SK-N-SH (cell line): ENCODE results near the gene WDFY2. TPM values are rescaled to one million over a fixed set of nuclear protein-coding genes. Genes with fewer than 3 reads are reported as not detected.

ENCODE experiments used
- CTCF ChIA-PET: fragments of 300-600, 350-600 bp; formaldehyde crosslinking; extraction: SDS; loops from one replicate; lab custom pipeline; 2021; lab: Yijun Ruan, JAX
- POLR2A ChIA-PET: fragments of 350-600 bp; sonication (Branson Sonifier 250); formaldehyde crosslinking; extraction: SDS; loops from one replicate; lab custom pipeline; 2020; ENCODE audit warnings: antibody characterized with exemption, inconsistent platforms; lab: Yijun Ruan, JAX
- DNase-seq: peaks from one replicate; pipeline ENCODE4 v3.0.0; 2012
- H2AFZ ChIP-seq: fragments of 200-600 bp; sonication (generic); 2 replicates; pipeline ENCODE4 v1.8.1; 2016; ENCODE audit warnings: antibody characterized with exemption, mild to moderate bottlenecking, low read depth
- H3F3A ChIP-seq: fragments of 200-600 bp; sonication (generic); replicated peaks from 2 replicates; pipeline ENCODE3; 2016; ENCODE audit warnings: antibody characterized with exemption, mild to moderate bottlenecking; ENCODE audit not compliant: insufficient read depth
- H3K27ac ChIP-seq, 2 experiments: fragments of 200-500 bp in 1 of 2; fragments of 200-600 bp in 1 of 2; sonication (Bioruptor generic) in 1 of 2; sonication (generic), shearing (Covaris generic) in 1 of 2; 2 replicates each; pipeline versions ENCODE4 v1.5.1 to v1.6.1; 2014 to 2016; ENCODE audit warnings: low read depth in 2 of 2, inconsistent platforms in 1 of 2, low read length in 1 of 2, mild to moderate bottlenecking in 1 of 2, mixed read lengths in 1 of 2
- H3K27me3 ChIP-seq: fragments of 200-600 bp; sonication (generic), shearing (Covaris generic); 2 replicates; pipeline ENCODE4 v1.6.1; 2016; ENCODE audit warnings: mixed run types; ENCODE audit not compliant: insufficient read depth
- H3K36me3 ChIP-seq, 2 experiments: fragments of 200-500 bp in 1 of 2; fragments of 200-600 bp in 1 of 2; sonication (Bioruptor generic) in 1 of 2; sonication (generic) in 1 of 2; replicated peaks in 1 of 2; 2 replicates each; pipeline versions ENCODE3 to v1.5.1; 2014 to 2016; ENCODE audit warnings: low read length in 1 of 2, mild to moderate bottlenecking in 1 of 2; ENCODE audit not compliant: insufficient read depth in 2 of 2, control insufficient read depth in 1 of 2
- H3K4me1 ChIP-seq, 2 experiments: fragments of 200-500 bp in 1 of 2; fragments of 200-600 bp in 1 of 2; sonication (Bioruptor generic) in 1 of 2; sonication (generic), shearing (Covaris generic) in 1 of 2; 2 replicates each; pipeline versions ENCODE4 v1.5.1 to v1.6.1; 2014 to 2016; ENCODE audit warnings: low read depth in 1 of 2, low read length in 1 of 2, mixed run types in 1 of 2; ENCODE audit not compliant: insufficient read depth in 2 of 2, control insufficient read depth in 1 of 2
- H3K4me2 ChIP-seq: fragments of 200-600 bp; sonication (generic), shearing (Covaris generic); 2 replicates; pipeline ENCODE4 v1.6.1; 2017; ENCODE audit warnings: mixed run types
- H3K4me3 ChIP-seq, 2 experiments: fragments of 200-500 bp in 1 of 2; fragments of 200-600 bp in 1 of 2; sonication (Bioruptor generic) in 1 of 2; sonication (generic), shearing (Covaris generic) in 1 of 2; 2 replicates each; pipeline versions ENCODE4 v1.5.1 to v1.8.1; 2014 to 2016; ENCODE audit warnings: low read depth in 2 of 2, inconsistent platforms in 1 of 2, low read length in 1 of 2, mild to moderate bottlenecking in 1 of 2, mixed read lengths in 1 of 2, moderate library complexity in 1 of 2
- H3K79me2 ChIP-seq: fragments of 200-600 bp; sonication (generic); 2 replicates; pipeline ENCODE4 v1.8.1; 2017; ENCODE audit warnings: mild to moderate bottlenecking; ENCODE audit not compliant: insufficient read depth
- H3K9ac ChIP-seq: fragments of 200-600 bp; sonication (generic); 2 replicates; pipeline ENCODE4 v1.6.1; 2017; ENCODE audit warnings: mixed run types
- H3K9me2 ChIP-seq: fragments of 200-600 bp; sonication (generic); 2 replicates; pipeline ENCODE4 v1.6.1; 2017; ENCODE audit warnings: mixed run types
- H3K9me3 ChIP-seq: fragments of 200-600 bp; sonication (generic); 2 replicates; pipeline ENCODE4 v1.6.1; 2017; ENCODE audit warnings: mixed run types, mild to moderate bottlenecking, moderate library complexity
- H4K20me1 ChIP-seq: fragments of 200-600 bp; sonication (generic); 2 replicates; pipeline ENCODE4 v1.6.1; 2017; ENCODE audit warnings: mild to moderate bottlenecking, mixed run types; ENCODE audit not compliant: insufficient read depth
- CHD2 ChIP-seq: fragments of 150-350 bp; IDR thresholded peaks from 2 replicates; pipeline ENCODE4 v1.6.1; 2018; ENCODE audit warnings: low read length; ENCODE audit not compliant: partially characterized antibody
- ELF1 ChIP-seq: IDR thresholded peaks from 2 replicates; pipeline ENCODE4 v1.4.0; 2012
- EP300 ChIP-seq, 2 experiments: IDR thresholded peaks; 2 replicates each; pipeline versions ENCODE4 v1.4.0 to v1.6.1; 2012; ENCODE audit warnings: borderline replicate concordance in 1 of 2, low read depth in 1 of 2, low read length in 1 of 2
- FOXM1 ChIP-seq: IDR thresholded peaks from 2 replicates; pipeline ENCODE4 v1.4.0; 2012; ENCODE audit warnings: low read depth, mild to moderate bottlenecking
- GABPA ChIP-seq: IDR thresholded peaks from 2 replicates; pipeline ENCODE4 v1.4.0; 2012; ENCODE audit warnings: low read depth, mild to moderate bottlenecking
- IRF3 ChIP-seq: fragments of 150-350 bp; IDR thresholded peaks from 2 replicates; pipeline ENCODE4 v1.6.1; 2016; ENCODE audit warnings: mild to moderate bottlenecking, low read depth, low read length
- JUND ChIP-seq: IDR thresholded peaks from 2 replicates; pipeline ENCODE4 v1.4.0; 2012
- MAX ChIP-seq: IDR thresholded peaks from 2 replicates; pipeline ENCODE4 v1.4.0; 2012; ENCODE audit warnings: low read depth
- MEF2A ChIP-seq: IDR thresholded peaks from 2 replicates; pipeline ENCODE4 v1.4.0; 2012; ENCODE audit warnings: low read depth, borderline replicate concordance
- MXI1 ChIP-seq: IDR thresholded peaks from 2 replicates; pipeline ENCODE4 v1.6.1; 2012; ENCODE audit warnings: mild to moderate bottlenecking, low read depth, low read length, improper control_type of control experiment
- PBX3 ChIP-seq: IDR thresholded peaks from 2 replicates; pipeline ENCODE4; 2012
- POLR2AphosphoS5 ChIP-seq: IDR thresholded peaks from 2 replicates; pipeline ENCODE4 v1.6.1; 2012; ENCODE audit warnings: low read depth, low read length
- RAD21 ChIP-seq: IDR thresholded peaks from 2 replicates; pipeline ENCODE4 v1.6.1; 2012; ENCODE audit warnings: mild to moderate bottlenecking, low read length
- REST ChIP-seq: IDR thresholded peaks from 2 replicates; pipeline ENCODE4 v1.6.1; 2012; ENCODE audit warnings: mild to moderate bottlenecking, low read depth, low read length, moderate library complexity
- RXRA ChIP-seq: IDR thresholded peaks from 2 replicates; pipeline ENCODE4 v1.4.0; 2012; ENCODE audit warnings: low read depth, mild to moderate bottlenecking, borderline replicate concordance
- SIN3A ChIP-seq: IDR thresholded peaks from 2 replicates; pipeline ENCODE4 v1.6.1; 2012; ENCODE audit warnings: low read depth, mild to moderate bottlenecking, low read length, moderate library complexity, borderline replicate concordance
- TAF1 ChIP-seq: IDR thresholded peaks from 2 replicates; pipeline ENCODE4 v1.6.1; 2012; ENCODE audit warnings: low read depth, mild to moderate bottlenecking, low read length, moderate library complexity, borderline replicate concordance
- TEAD4 ChIP-seq: IDR thresholded peaks from 2 replicates; pipeline ENCODE4 v1.4.0; 2012; ENCODE audit warnings: mild to moderate bottlenecking, borderline replicate concordance; ENCODE audit not compliant: insufficient read depth
- USF2 ChIP-seq: fragments of 150-350 bp; IDR thresholded peaks from 2 replicates; pipeline ENCODE4 v1.6.1; 2017; ENCODE audit warnings: antibody characterized with exemption, low read length, low read depth, borderline replicate concordance
- WGBS: methylation state at CpG from one replicate; pipeline ENCODE4 v1.1.6; 2017; ENCODE audit warnings: low lambda C conversion rate; 5-methylcytosine and 5-hydroxymethylcytosine counted together
- polyA plus RNA-seq, 3 experiments: library from polyadenylated mRNA; depleted of rRNA; stranded (reverse); fragments of >200 nt; gene quantifications; 2 replicates each; pipeline ENCODE4 v1.2.3, GENCODE V29; 2012

The WDFY2 gene
- polyA plus RNA-seq, 1 of the 3 experiments (the other 2 are of a cell fraction): 4.1 TPM

- H3K9me2 ChIP-seq: no peaks in the 10 kb centered on the region
- H3K9ac ChIP-seq: no peak overlapping the region
- H3K36me3 ChIP-seq: no peaks in the 10 kb centered on the region
- no peak overlapping the region for H3K4me3 ChIP-seq
- no peak overlapping the region for H3K27ac ChIP-seq
- no peaks in the 10 kb centered on the region for H3F3A ChIP-seq
- no peak overlapping the region for H2AFZ ChIP-seq
- 82% methylated on average over 2 of the region's 2 CpGs for WGBS
- no peaks in the 10 kb centered on the region for H4K20me1 ChIP-seq
- H3K79me2 ChIP-seq: no peaks in the 10 kb centered on the region
- H3K27me3 ChIP-seq: no peaks in the 10 kb centered on the region
- no peak for TF ChIP-seq GABPA
- TF ChIP-seq RAD21: no peak
- no peak for TF ChIP-seq PBX3
- TF ChIP-seq SIN3A: no peak
- no peak for TF ChIP-seq TEAD4
- TF ChIP-seq IRF3: no peak
- TF ChIP-seq ELF1: no peak
- no peak for TF ChIP-seq CHD2
- no peak for TF ChIP-seq FOXM1
- no peak for TF ChIP-seq TAF1
- TF ChIP-seq EP300 (IDR thresholded peaks at IDR 0.05; ENCODE audit: borderline replicate concordance in 1 of 2, low read depth in 1 of 2, low read length in 1 of 2): no peak
- no peak for TF ChIP-seq MEF2A
- no peak for TF ChIP-seq JUND
- H3K4me2 ChIP-seq: no peak overlapping the region
- H3K4me1 ChIP-seq: no peaks in the 10 kb centered on the region; a peak in 1 of 4 replicates
- no peaks in the 10 kb centered on the region for H3K9me3 ChIP-seq
- CTCF ChIA-PET: no interaction called here
- DNase-seq: no peak
- POLR2A ChIA-PET: no interaction called here
Observed at GRCh38 chr13:51549593-51549992, 34.7 kb upstream of the WDFY2 start.

GRCh38 chr13:51550151-51550550, 34.1 kb upstream of the WDFY2 start:
- H3K4me1 ChIP-seq: no peaks in the 10 kb centered on the region; a peak in 1 of 4 replicates
- H3K9me3 ChIP-seq: no peaks in the 10 kb centered on the region
- H3K9ac ChIP-seq: no peak overlapping the region
- WGBS: 85% methylated on average over 1 of the region's 1 CpG
- ChIA-PET CTCF (no interaction called here), POLR2A (no interaction called here)
- DNase-seq: no peak
- no peaks in the 10 kb centered on the region for H3K9me2 ChIP-seq
- no peak overlapping the region for H3K4me3 ChIP-seq
- H4K20me1 ChIP-seq: no peaks in the 10 kb centered on the region
- H3F3A ChIP-seq: no peaks in the 10 kb centered on the region
- H3K79me2 ChIP-seq: no peaks in the 10 kb centered on the region
- H3K4me2 ChIP-seq: no peak overlapping the region
- no peaks in the 10 kb centered on the region for H3K36me3 ChIP-seq
- H2AFZ ChIP-seq: no peak overlapping the region
- no peak overlapping the region for H3K27ac ChIP-seq
- no peaks in the 10 kb centered on the region for H3K27me3 ChIP-seq
- TF ChIP-seq RAD21 (no peak), MEF2A (no peak), RXRA (no peak), MAX (no peak), TAF1 (no peak), PBX3 (no peak), POLR2AphosphoS5 (no peak), IRF3 (no peak), USF2 (no peak), MXI1 (no peak), REST (no peak)
